Measurements from ENCODE around the gene BIVM.

- TF ChIP-seq CTCF (IDR thresholded peaks at IDR 0.05) (no peak), NFIC (IDR thresholded peaks at IDR 0.05; ENCODE audit: borderline replicate concordance) (no peak), EZH2phosphoT487 (IDR thresholded peaks at IDR 0.05; ENCODE audit: borderline replicate concordance, low read depth) (no peak), POLR2AphosphoS5 (IDR thresholded peaks at IDR 0.05; ENCODE audit: low read depth, low read length) (no peak)
Observed at GRCh38 chr13:102863590-102863989, 64.7 kb downstream of the BIVM start.

All from SK-N-SH (cell line).